Liver (tissue), 9 donors: Measurements from ENCODE around the gene ARHGEF12. TPM values are rescaled to one million over a fixed set of nuclear protein-coding genes. Genes with fewer than 3 reads are reported as not detected.

ENCODE experiments used
- DNase-seq: peaks from one replicate; pipeline ENCODE4 v3.0.0-alpha.2; 2017; ENCODE audit warnings: low spot score
- H3K27ac ChIP-seq, 2 donors: one replicate each; pipeline ENCODE4 v1.7.0; 2013; ENCODE audit warnings: inconsistent platforms in 2 of 2, low read length in 2 of 2, control low read depth in 1 of 2, low read depth in 1 of 2, mild to moderate bottlenecking in 1 of 2
- H3K27me3 ChIP-seq, 4 donors: one replicate each; pipeline versions ENCODE4 v1.6.1 to v1.7.0; 2013; ENCODE audit warnings: low read length in 3 of 4, inconsistent platforms in 1 of 4, mild to moderate bottlenecking in 1 of 4, moderate library complexity in 1 of 4; ENCODE audit not compliant: control insufficient read depth in 4 of 4, insufficient read depth in 4 of 4
- H3K36me3 ChIP-seq, 4 donors: one replicate each; pipeline versions ENCODE4 v1.6.1 to v1.7.0; 2013; ENCODE audit warnings: low read length in 3 of 4, mild to moderate bottlenecking in 3 of 4, low read depth in 1 of 4, moderate library complexity in 1 of 4; ENCODE audit not compliant: control insufficient read depth in 4 of 4, insufficient read depth in 3 of 4
- H3K4me1 ChIP-seq, 4 donors: one replicate each; pipeline versions ENCODE4 v1.6.1 to v1.7.0; 2013; ENCODE audit warnings: low read length in 3 of 4, mild to moderate bottlenecking in 3 of 4, moderate library complexity in 1 of 4; ENCODE audit not compliant: control insufficient read depth in 4 of 4, insufficient read depth in 4 of 4
- H3K4me3 ChIP-seq, 3 donors: one replicate each; pipeline versions ENCODE4 v1.6.1 to v1.7.0; 2013; ENCODE audit warnings: low read length in 3 of 3, control low read depth in 1 of 3, low read depth in 1 of 3, mild to moderate bottlenecking in 1 of 3
- H3K9ac ChIP-seq, 2 donors: one replicate each; pipeline ENCODE4 v1.7.0; 2013; ENCODE audit warnings: low read length in 2 of 2, mild to moderate bottlenecking in 2 of 2, moderate library complexity in 2 of 2, control low read depth in 1 of 2, low read depth in 1 of 2
- H3K9me3 ChIP-seq, 4 donors: one replicate each; pipeline versions ENCODE4 v1.6.1 to v1.7.0; 2013; ENCODE audit warnings: low read length in 3 of 4; ENCODE audit not compliant: control insufficient read depth in 4 of 4
- EGR1 ChIP-seq, 2 donors: IDR thresholded peaks; 2 replicates each; pipeline ENCODE4 v1.6.1; 2016 to 2018; ENCODE audit warnings: antibody characterized with exemption in 2 of 2, low read depth in 2 of 2
- FOXA1 ChIP-seq: IDR thresholded peaks from 2 replicates; pipeline ENCODE4 v1.6.1; 2016; ENCODE audit warnings: antibody characterized with exemption
- FOXA2 ChIP-seq: IDR thresholded peaks from 2 replicates; pipeline ENCODE4 v1.6.1; 2016; ENCODE audit warnings: antibody characterized with exemption
- GABPA ChIP-seq, 2 donors: IDR thresholded peaks in 1 of 2; conservative IDR thresholded peaks in 1 of 2; 2 replicates each; pipeline ENCODE4 v1.6.1; 2016; ENCODE audit warnings: antibody characterized with exemption in 2 of 2, mild to moderate bottlenecking in 1 of 2, moderate library complexity in 1 of 2
- HNF4A ChIP-seq, 2 donors: conservative IDR thresholded peaks; 2 replicates each; pipeline ENCODE4 v1.6.1; 2016; ENCODE audit warnings: antibody characterized with exemption in 2 of 2, mild to moderate bottlenecking in 2 of 2
- HNF4G ChIP-seq: IDR thresholded peaks from 2 replicates; pipeline ENCODE4 v1.6.1; 2016; ENCODE audit warnings: antibody characterized with exemption
- NR2F2 ChIP-seq: IDR thresholded peaks from 2 replicates; pipeline ENCODE4 v1.6.1; 2016; ENCODE audit warnings: antibody characterized with exemption
- RAD21 ChIP-seq, 2 donors: IDR thresholded peaks; 2 replicates each; pipeline ENCODE4 v1.6.1; 2016; ENCODE audit warnings: antibody characterized with exemption in 2 of 2, mild to moderate bottlenecking in 2 of 2
- RXRA ChIP-seq, 2 donors: IDR thresholded peaks; 2 replicates each; pipeline ENCODE4 v1.6.1; 2017 to 2018; ENCODE audit warnings: antibody characterized with exemption in 2 of 2, mild to moderate bottlenecking in 1 of 2
- SP1 ChIP-seq: IDR thresholded peaks from 2 replicates; pipeline ENCODE4 v1.6.1; 2018; ENCODE audit warnings: antibody characterized with exemption, mild to moderate bottlenecking
- TAF1 ChIP-seq: conservative IDR thresholded peaks from 2 replicates; pipeline ENCODE4 v1.6.1; 2016; ENCODE audit warnings: antibody characterized with exemption, mild to moderate bottlenecking
- YY1 ChIP-seq: IDR thresholded peaks from 2 replicates; pipeline ENCODE4 v1.6.1; 2016; ENCODE audit warnings: antibody characterized with exemption, mild to moderate bottlenecking
- WGBS: extraction: QIAGEN DNeasy Blood & Tissue Kit; methylation state at CpG from one replicate; pipeline ENCODE4 v1.1.7; 2013; 5-methylcytosine and 5-hydroxymethylcytosine counted together
- polyA plus RNA-seq, 2 donors: library from polyadenylated mRNA; stranded (reverse) in 1 of 2; unstranded in 1 of 2; fragments of 200-250 nt in 1 of 2; fragments of >200 nt in 1 of 2; fragmentation: Nextera tagmentation in 1 of 2; extraction: Ambion mirVana in 1 of 2; gene quantifications; one replicate each; pipeline versions ENCODE4 v1.2.1 to v1.2.3, GENCODE V29; 2013 to 2015
- total RNA-seq, 2 donors: library from RNA; depleted of rRNA; stranded (reverse); fragments of >200 nt; gene quantifications; one replicate each; pipeline ENCODE4 v1.2.3, GENCODE V29; 2014
- TF ChIP-seq, protein P1 (sequence below): IDR thresholded peaks from 2 replicates; pipeline ENCODE4 v1.6.1; 2016; ENCODE audit warnings: antibody characterized with exemption
- TF ChIP-seq, protein P2 (sequence below): IDR thresholded peaks from 2 replicates; pipeline ENCODE4 v1.6.1; 2016; ENCODE audit warnings: antibody characterized with exemption
- TF ChIP-seq, protein P3 (sequence below): fragments of 150-350 bp; IDR thresholded peaks from 2 replicates; pipeline ENCODE4 v1.5.1; 2017; ENCODE audit warnings: improper control_type of control experiment, low read depth, low read length; ENCODE audit not compliant: missing input control
- TF ChIP-seq, protein P4 (sequence below): IDR thresholded peaks from 2 replicates; pipeline ENCODE4 v1.6.1; 2016; ENCODE audit warnings: antibody characterized with exemption, mild to moderate bottlenecking
- TF ChIP-seq, protein P5 (sequence below): IDR thresholded peaks from 2 replicates; pipeline ENCODE4 v1.6.1; 2016; ENCODE audit warnings: antibody characterized with exemption
- donor health status: healthy.
- donor health status: healthy.
- donor health status: healthy.
- donor health status: healthy.
- donor health status: healthy.

The ARHGEF12 gene
- total and polyA plus RNA-seq, 4 donors, result 28.0 to 169 (median 53.9) TPM

DNA sequence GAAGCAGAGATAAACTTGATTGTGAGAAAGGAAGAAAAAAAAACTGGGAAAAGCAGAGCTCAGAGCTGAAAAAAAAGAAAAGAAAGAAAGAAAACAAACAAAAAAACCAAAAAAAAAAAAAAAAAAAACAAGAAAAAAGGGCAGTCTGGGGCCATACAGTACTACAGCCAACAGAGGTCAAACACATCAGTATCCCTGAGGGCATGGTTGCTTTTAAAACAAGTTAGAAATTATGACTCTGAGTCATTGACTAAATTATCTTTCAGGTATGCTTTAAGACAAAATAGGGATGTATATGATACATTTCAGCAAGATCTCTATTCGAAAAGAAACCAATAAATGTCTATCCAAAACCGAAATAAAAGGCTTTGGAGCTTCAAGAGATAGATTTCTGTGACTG, 48.2 kb upstream of the ARHGEF12 start:
- no peaks in the 10 kb centered on the region for H3K4me1 ChIP-seq
- H3K27ac ChIP-seq, result no peak overlapping the region
- no peaks in the 10 kb centered on the region for H3K27me3 ChIP-seq
- H3K9me3 ChIP-seq, result no peaks in the 10 kb centered on the region
- TF ChIP-seq, protein P1, sequence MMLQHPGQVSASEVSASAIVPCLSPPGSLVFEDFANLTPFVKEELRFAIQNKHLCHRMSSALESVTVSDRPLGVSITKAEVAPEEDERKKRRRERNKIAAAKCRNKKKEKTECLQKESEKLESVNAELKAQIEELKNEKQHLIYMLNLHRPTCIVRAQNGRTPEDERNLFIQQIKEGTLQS, result no peak
- TF ChIP-seq YY1 (no peak), FOXA1 (no peak), RAD21 (IDR thresholded peaks at IDR 0.05) (no peak), HNF4A (conservative IDR thresholded peaks at IDR 0.05) (no peak), RXRA (IDR thresholded peaks at IDR 0.05) (no peak), SP1 (no peak), NR2F2 (no peak), FOXA2 (no peak), EGR1 (IDR thresholded peaks at IDR 0.05; ENCODE audit: low read depth in 2 of 2) (no peak), HNF4G (no peak), GABPA (IDR thresholded peaks at IDR 0.05 in 1 of 2, conservative IDR thresholded peaks at IDR 0.05 in 1 of 2) (no peak), TAF1 (no peak)
- TF ChIP-seq, protein P2, sequence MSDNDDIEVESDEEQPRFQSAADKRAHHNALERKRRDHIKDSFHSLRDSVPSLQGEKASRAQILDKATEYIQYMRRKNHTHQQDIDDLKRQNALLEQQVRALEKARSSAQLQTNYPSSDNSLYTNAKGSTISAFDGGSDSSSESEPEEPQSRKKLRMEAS, result no peak
- no peak for DNase-seq
- 77% methylated on average over 2 of the region's 2 CpGs for WGBS
- H3K36me3 ChIP-seq, result no peaks in the 10 kb centered on the region
- H3K4me3 ChIP-seq, result no peak overlapping the region
- H3K9ac ChIP-seq, result no peak overlapping the region

DNA sequence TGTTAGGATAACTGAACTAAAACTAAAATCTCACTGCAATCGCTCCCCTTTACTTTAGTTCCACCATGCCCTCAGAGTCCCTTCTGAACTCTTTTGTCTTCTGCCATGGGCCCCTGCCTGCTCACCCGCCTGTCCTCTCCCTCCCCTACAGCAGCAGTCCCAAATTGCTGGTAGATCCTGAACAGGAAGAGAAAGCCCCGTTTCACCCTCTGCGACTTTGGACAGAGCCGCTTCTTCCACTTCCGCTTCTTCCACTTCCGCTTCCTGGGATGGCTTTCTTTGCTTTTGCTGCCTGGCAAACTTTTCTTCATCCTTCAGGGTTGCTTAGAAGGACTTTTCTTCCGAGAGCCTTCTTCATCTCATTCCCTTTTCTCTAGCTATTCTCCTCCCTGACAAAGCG, 46.8 kb upstream of the ARHGEF12 start:
- 80% methylated on average over 9 of the region's 9 CpGs for WGBS
- H3K36me3 ChIP-seq, result no peaks in the 10 kb centered on the region
- H3K4me3 ChIP-seq, result no peak overlapping the region
- H3K27ac ChIP-seq, result no peak overlapping the region
- H3K27me3 ChIP-seq, result no peaks in the 10 kb centered on the region
- TF ChIP-seq TAF1 (no peak), HNF4A (conservative IDR thresholded peaks at IDR 0.05) (no peak), EGR1 (IDR thresholded peaks at IDR 0.05; ENCODE audit: low read depth in 2 of 2) (no peak), HNF4G (no peak), SP1 (no peak), GABPA (IDR thresholded peaks at IDR 0.05 in 1 of 2, conservative IDR thresholded peaks at IDR 0.05 in 1 of 2) (no peak), NR2F2 (no peak), FOXA2 (no peak), RXRA (IDR thresholded peaks at IDR 0.05) (no peak)
- TF ChIP-seq, protein P3, sequence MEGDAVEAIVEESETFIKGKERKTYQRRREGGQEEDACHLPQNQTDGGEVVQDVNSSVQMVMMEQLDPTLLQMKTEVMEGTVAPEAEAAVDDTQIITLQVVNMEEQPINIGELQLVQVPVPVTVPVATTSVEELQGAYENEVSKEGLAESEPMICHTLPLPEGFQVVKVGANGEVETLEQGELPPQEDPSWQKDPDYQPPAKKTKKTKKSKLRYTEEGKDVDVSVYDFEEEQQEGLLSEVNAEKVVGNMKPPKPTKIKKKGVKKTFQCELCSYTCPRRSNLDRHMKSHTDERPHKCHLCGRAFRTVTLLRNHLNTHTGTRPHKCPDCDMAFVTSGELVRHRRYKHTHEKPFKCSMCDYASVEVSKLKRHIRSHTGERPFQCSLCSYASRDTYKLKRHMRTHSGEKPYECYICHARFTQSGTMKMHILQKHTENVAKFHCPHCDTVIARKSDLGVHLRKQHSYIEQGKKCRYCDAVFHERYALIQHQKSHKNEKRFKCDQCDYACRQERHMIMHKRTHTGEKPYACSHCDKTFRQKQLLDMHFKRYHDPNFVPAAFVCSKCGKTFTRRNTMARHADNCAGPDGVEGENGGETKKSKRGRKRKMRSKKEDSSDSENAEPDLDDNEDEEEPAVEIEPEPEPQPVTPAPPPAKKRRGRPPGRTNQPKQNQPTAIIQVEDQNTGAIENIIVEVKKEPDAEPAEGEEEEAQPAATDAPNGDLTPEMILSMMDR, result no peak
- TF ChIP-seq, protein P1, result no peak
- TF ChIP-seq, protein P4, sequence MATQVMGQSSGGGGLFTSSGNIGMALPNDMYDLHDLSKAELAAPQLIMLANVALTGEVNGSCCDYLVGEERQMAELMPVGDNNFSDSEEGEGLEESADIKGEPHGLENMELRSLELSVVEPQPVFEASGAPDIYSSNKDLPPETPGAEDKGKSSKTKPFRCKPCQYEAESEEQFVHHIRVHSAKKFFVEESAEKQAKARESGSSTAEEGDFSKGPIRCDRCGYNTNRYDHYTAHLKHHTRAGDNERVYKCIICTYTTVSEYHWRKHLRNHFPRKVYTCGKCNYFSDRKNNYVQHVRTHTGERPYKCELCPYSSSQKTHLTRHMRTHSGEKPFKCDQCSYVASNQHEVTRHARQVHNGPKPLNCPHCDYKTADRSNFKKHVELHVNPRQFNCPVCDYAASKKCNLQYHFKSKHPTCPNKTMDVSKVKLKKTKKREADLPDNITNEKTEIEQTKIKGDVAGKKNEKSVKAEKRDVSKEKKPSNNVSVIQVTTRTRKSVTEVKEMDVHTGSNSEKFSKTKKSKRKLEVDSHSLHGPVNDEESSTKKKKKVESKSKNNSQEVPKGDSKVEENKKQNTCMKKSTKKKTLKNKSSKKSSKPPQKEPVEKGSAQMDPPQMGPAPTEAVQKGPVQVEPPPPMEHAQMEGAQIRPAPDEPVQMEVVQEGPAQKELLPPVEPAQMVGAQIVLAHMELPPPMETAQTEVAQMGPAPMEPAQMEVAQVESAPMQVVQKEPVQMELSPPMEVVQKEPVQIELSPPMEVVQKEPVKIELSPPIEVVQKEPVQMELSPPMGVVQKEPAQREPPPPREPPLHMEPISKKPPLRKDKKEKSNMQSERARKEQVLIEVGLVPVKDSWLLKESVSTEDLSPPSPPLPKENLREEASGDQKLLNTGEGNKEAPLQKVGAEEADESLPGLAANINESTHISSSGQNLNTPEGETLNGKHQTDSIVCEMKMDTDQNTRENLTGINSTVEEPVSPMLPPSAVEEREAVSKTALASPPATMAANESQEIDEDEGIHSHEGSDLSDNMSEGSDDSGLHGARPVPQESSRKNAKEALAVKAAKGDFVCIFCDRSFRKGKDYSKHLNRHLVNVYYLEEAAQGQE, result no peak
- TF ChIP-seq, protein P5, sequence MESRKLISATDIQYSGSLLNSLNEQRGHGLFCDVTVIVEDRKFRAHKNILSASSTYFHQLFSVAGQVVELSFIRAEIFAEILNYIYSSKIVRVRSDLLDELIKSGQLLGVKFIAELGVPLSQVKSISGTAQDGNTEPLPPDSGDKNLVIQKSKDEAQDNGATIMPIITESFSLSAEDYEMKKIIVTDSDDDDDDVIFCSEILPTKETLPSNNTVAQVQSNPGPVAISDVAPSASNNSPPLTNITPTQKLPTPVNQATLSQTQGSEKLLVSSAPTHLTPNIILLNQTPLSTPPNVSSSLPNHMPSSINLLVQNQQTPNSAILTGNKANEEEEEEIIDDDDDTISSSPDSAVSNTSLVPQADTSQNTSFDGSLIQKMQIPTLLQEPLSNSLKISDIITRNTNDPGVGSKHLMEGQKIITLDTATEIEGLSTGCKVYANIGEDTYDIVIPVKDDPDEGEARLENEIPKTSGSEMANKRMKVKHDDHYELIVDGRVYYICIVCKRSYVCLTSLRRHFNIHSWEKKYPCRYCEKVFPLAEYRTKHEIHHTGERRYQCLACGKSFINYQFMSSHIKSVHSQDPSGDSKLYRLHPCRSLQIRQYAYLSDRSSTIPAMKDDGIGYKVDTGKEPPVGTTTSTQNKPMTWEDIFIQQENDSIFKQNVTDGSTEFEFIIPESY, result no peak
- TF ChIP-seq, protein P2, result no peak
- DNase-seq, result no peak
- no peaks in the 10 kb centered on the region for H3K4me1 ChIP-seq
- no peaks in the 10 kb centered on the region for H3K9me3 ChIP-seq
- no peak overlapping the region for H3K9ac ChIP-seq
